ENCODE data around the gene SEL1L2. TPM values are rescaled to one million over a fixed set of nuclear protein-coding genes. Genes with fewer than 3 reads are reported as not detected.
"Not testable (repeated sequence)": the region's sequence is repeated elsewhere in the genome, so short reads cannot be mapped to it uniquely, and the experiment has no call there.

SEL1L2 gene
- total and polyA plus RNA-seq, 7 donors: 0.16 to 3.3 TPM; not detected in 5

DNA sequence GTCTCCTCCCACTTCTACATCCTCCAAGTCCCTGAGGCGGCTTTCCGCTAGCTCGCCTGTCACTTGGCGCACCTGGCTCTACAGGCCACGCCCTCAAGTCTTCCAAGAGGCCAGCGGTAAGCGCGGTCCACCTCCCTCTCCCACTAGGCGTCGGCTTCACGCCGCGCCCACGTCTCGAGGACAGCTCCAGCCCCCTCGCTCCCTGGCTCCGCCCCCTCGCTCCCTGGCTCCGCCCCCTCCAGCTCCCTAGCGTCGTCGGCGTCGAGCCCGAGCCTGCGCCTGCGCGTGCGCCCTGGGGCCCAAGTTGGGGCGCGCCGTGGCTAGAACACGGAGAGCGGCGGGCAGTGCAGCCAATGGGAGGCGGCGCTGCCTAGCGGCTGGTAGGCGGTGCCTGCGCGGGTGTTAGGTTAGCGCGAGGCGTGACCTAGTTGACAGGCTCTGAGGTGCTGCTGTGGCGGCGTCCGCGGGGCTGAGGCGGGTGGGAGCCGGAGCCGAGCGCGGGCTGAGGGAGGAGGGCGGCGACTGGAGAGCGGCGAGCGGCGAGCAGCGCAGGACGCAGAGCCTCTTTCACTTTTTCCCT, 4.8 kb upstream of the SEL1L2 start, which contains the start of gene MACROD2:
Gene MACROD2 (plus strand): TSS at position 431 of the 580 bp plus-strand sequence.
- 4 to 8% methylated on average over 61 of the region's 61 CpGs for WGBS, 2 donors
- no peaks in the 10 kb centered on the region for H3K27me3 ChIP-seq

DNA sequence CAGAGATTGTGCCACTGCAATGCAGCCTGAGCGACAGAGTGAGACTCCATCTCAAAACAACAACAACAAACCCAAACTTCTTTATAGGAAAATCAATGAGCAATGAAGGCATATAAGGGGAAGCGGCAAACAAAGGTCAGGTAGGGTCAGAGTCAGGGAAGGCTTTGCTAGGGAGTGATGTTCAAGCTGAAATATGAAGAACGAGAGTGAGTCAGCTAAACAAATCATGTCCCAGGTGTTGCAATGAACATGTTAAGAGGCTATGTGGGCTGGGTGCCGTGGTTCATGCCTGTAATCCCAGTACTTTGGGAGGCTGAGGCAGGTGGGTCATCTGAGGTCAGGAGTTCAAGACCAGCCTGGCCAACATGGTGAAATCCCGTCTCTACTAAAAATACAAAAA, 1.5 kb upstream of the SEL1L2 start:
- H3K4me3 ChIP-seq; intact Hi-C loops (cut with DNase I); H3K27ac ChIP-seq; DNase-seq; H3K36me3 ChIP-seq; H3K9me3 ChIP-seq; H3K27me3 ChIP-seq: not testable (repeated sequence)
- H3K4me1 ChIP-seq: peaks cover 0 to 12% (median 5%) of the 10 kb centered on the region in 4 donors
- WGBS, 2 donors: 91 to 93% methylated on average over 5 of the region's 5 CpGs

More for the DNA sequence above, 4.8 kb upstream of the SEL1L2 start, which contains the start of gene MACROD2:
- peak; percentile 95 for DNase-seq
- Histone ChIP-seq H3K4me1 (peaks cover 0 to 12% (median 5%) of the 10 kb centered on the region in 4 donors), H3K27ac (peak within 1 kb of the TSS; percentile 63 to 80 (median 78)), H3K9me3 (peaks cover 0 to 9% (median 2%) of the 10 kb centered on the region in 4 donors), H3K36me3 (no peaks in the 10 kb centered on the region), H3K4me3 (peak within 1 kb of the TSS; percentile 70 to 90 (median 81))
- intact Hi-C loops (cut with DNase I): loop anchor here (2.0 to 5.0 kb wide), 2 partner anchors 57 to 114 kb away; no protein-coding TSS in a partner anchor
- TF ChIP-seq POLR2A (IDR thresholded peaks at IDR 0.05) (peak in 1 of 2 donors; percentile 29), POLR2AphosphoS5 (IDR thresholded peaks at IDR 0.05) (peak; percentile 36 to 88 (median 67)), EP300 (IDR thresholded peaks at IDR 0.05) (no peak)
- TF ChIP-seq, protein P1, sequence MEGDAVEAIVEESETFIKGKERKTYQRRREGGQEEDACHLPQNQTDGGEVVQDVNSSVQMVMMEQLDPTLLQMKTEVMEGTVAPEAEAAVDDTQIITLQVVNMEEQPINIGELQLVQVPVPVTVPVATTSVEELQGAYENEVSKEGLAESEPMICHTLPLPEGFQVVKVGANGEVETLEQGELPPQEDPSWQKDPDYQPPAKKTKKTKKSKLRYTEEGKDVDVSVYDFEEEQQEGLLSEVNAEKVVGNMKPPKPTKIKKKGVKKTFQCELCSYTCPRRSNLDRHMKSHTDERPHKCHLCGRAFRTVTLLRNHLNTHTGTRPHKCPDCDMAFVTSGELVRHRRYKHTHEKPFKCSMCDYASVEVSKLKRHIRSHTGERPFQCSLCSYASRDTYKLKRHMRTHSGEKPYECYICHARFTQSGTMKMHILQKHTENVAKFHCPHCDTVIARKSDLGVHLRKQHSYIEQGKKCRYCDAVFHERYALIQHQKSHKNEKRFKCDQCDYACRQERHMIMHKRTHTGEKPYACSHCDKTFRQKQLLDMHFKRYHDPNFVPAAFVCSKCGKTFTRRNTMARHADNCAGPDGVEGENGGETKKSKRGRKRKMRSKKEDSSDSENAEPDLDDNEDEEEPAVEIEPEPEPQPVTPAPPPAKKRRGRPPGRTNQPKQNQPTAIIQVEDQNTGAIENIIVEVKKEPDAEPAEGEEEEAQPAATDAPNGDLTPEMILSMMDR (IDR thresholded peaks at IDR 0.05): no peak

DNA sequence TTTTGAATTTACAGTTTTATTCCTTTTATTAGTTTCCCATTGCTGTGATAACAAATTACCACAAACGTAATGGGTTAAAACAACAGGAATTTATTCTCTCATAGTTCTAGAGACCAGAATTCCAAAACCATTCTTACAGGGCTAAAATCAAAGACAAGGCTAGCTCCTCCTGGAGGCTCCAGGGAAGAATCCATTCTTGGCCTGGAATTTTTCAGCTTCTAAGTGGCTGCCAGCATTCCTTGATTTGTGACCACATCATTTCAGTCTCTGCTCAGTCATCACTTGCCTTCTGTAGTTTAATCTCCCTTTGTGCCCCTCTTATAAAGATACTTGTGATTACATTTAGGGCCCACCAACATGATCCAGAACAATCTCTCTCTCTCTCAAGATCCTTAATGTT, 897 bp upstream of the SEL1L2 start:
- H3K27me3 ChIP-seq: no peaks in the 10 kb centered on the region
- no peak overlapping the region for H3K4me3 ChIP-seq
- DNase-seq: no peak
- H3K36me3 ChIP-seq: no peaks in the 10 kb centered on the region
- H3K9me3 ChIP-seq: peaks cover 0 to 9% (median 2%) of the 10 kb centered on the region in 4 donors
- no peak overlapping the region for H3K27ac ChIP-seq
- intact Hi-C loops (cut with DNase I): no loop called here
- 68 to 80% methylated on average over 1 of the region's 1 CpG for WGBS, 2 donors
- TF ChIP-seq POLR2A (IDR thresholded peaks at IDR 0.05) (no peak), EP300 (IDR thresholded peaks at IDR 0.05) (no peak), POLR2AphosphoS5 (IDR thresholded peaks at IDR 0.05) (no peak)
- TF ChIP-seq, protein P1 (IDR thresholded peaks at IDR 0.05): no peak
- peaks cover 0 to 5% (median 3%) of the 10 kb centered on the region in 4 donors for H3K4me1 ChIP-seq

DNA sequence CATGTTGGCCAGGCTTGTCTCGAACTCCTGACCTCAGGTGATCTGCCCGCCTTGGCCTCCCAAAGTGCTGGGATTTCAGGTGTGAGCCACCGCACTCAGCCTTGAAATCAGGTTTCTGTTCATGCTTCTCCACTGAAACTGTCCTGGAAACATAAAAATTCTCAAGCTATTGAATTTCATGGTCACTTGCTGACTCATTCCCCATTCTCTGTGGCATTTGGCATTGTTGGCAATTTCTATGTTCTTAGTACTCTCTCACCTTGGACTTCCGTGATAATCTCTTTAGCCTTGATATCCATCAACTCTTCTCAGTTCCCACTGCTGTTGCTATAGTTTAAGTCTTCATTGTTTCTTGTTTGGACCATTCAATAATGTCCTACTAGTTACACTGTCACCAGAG, 6.2 kb downstream of the SEL1L2 start:
- no peaks in the 10 kb centered on the region for H3K4me1 ChIP-seq
- no peaks in the 10 kb centered on the region for H3K36me3 ChIP-seq
- no peak for TF ChIP-seq EP300 (IDR thresholded peaks at IDR 0.05)
- TF ChIP-seq, protein P1 (IDR thresholded peaks at IDR 0.05): no peak
- no peak for TF ChIP-seq POLR2A (IDR thresholded peaks at IDR 0.05)
- TF ChIP-seq POLR2AphosphoS5 (IDR thresholded peaks at IDR 0.05): no peak
- no peak overlapping the region for H3K4me3 ChIP-seq
- 74 to 77% methylated on average over 4 of the region's 4 CpGs for WGBS, 2 donors
- H3K9me3 ChIP-seq: no peaks in the 10 kb centered on the region
- H3K27ac ChIP-seq: no peak overlapping the region
- no peaks in the 10 kb centered on the region for H3K27me3 ChIP-seq
- DNase-seq: no peak
- intact Hi-C loops (cut with DNase I): no loop called here

DNA sequence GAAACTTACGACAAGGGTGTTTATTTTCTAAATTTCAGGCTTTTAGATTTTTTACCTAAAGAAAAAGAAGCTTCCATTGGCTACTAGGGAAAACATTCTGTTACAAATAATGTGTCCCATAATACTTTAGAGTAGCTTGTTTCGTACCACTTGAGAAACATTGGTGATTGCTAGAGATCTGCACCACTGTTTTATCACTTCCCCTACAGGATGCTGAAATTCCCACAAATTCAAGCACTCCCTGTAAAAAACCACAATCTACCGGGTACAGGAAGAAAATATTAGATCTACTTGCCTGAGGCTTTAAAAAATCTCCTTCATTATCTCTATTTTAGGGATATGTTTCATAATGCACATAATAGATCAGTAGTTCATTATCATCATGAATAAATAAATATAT, 29.9 kb downstream of the SEL1L2 start:
- 59 to 80% methylated on average over 3 of the region's 3 CpGs for WGBS, 2 donors
- no peaks in the 10 kb centered on the region for H3K9me3 ChIP-seq
- no peaks in the 10 kb centered on the region for H3K27me3 ChIP-seq
- no peaks in the 10 kb centered on the region for H3K36me3 ChIP-seq
- intact Hi-C loops (cut with DNase I): no loop called here
- H3K4me1 ChIP-seq: no peaks in the 10 kb centered on the region
- TF ChIP-seq POLR2A (IDR thresholded peaks at IDR 0.05) (no peak), EP300 (IDR thresholded peaks at IDR 0.05) (no peak), POLR2AphosphoS5 (IDR thresholded peaks at IDR 0.05) (no peak)
- TF ChIP-seq, protein P1 (IDR thresholded peaks at IDR 0.05): no peak
- H3K27ac ChIP-seq: no peak overlapping the region
- no peak for DNase-seq
- no peak overlapping the region for H3K4me3 ChIP-seq

Data from sigmoid colon (tissue), 7 donors.